HG03060 (cell line): ENCODE data around the gene CARF.
"Not testable (repeated sequence)": the region's sequence is repeated elsewhere in the genome, so short reads cannot be mapped to it uniquely, and the experiment has no call there.

Experiments
- ATAC-seq: cut with Tn5 transposase; IDR thresholded peaks from one replicate; pipeline ENCODE4 v1.9.1; 2021; ENCODE audit warnings: low read depth, moderate number of reproducible peaks; ENCODE audit not compliant: unreplicated experiment

CARF gene

DNA sequence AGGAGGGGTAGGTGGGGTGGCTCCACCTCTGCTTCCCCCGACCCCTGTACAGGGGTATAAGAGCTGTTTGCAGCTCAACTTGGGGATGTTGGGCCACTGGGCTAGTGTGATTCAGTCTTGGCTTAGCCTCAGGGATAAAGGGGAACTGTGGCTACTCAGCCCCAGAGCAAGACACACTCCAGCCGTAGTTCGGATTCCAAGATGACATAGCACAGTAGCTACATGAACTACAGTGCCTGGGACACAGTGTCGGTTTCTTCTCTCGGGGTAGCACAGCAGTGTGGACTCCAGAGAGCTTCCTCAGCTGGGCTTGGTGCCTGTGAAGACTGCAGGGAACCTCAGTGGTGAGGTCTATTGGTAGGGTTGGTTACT is 21.1 kb downstream of the CARF start:
- no peak for ATAC-seq

DNA sequence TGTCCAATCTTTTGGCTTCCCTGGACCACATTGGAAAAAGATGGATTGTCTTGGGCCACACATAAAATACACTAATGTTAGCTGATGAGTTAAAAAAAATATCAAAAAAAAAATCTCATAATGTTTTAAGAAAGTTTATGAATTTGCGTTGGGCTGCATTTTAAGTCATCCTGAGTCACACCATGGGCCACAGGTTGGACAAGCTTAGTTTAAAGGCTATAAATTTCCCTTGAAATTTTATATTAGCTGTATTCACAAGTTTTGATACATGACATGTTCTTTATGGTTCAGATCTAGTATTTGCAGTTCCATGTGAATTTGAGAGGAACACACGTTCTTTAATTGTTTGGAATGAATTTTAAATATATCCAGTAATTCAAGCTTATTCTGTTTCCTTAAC is 21.9 kb downstream of the CARF start:
- ATAC-seq = no peak

GRCh38 chr2:202934456-202934855 is 22.4 kb downstream of the CARF start:
- ATAC-seq = no peak

GRCh38 chr2:202938960-202939359 is 26.9 kb downstream of the CARF start:
- ATAC-seq = no peak

- ATAC-seq = no peak
These were observed 29.7 kb downstream of the CARF start for GRCh38 chr2:202941771-202942170.

DNA sequence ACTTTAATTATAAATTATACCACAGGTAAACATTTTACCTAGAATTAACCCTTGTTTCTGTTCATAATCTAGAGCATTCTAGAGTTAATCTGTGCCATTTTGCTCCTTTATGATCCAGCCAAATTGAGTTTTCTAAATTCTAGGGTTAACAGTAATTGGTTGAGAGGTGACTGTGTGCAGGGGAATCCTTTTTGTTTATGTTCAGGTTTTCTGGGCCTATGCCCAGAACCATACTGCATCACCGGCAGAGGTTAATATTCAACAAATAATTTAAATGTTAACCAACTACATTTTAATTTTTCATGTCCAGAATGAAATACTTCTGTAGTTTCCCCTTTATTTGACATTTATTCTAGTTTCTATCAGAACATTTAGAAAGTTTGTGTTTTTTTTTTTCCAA is 32.3 kb downstream of the CARF start:
- ATAC-seq = no peak

GRCh38 chr2:202944816-202945215 is 32.7 kb downstream of the CARF start:
- ATAC-seq = no peak

DNA sequence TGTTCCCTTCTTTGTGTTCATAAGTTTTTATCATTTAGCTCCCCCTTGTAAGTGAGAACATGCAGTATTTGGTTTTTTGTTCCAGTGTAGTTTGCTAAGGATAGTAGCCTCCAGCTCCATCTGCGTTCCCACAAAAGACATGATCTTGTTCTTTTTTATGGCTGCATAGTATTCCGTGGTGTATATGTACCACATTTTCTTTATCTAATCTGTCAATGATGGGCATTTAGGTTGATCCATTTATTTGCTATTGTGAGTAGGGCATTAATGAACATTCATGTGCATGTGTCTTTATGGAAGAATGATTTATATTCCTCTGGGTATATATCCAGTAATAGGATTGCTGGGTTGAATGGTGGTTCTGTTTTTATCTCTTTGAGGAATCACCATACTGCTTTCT is 33.4 kb downstream of the CARF start:
- ATAC-seq = no peak

- not testable (repeated sequence) for ATAC-seq
These were observed 37.3 kb downstream of the CARF start for GRCh38 chr2:202949333-202949732.

DNA sequence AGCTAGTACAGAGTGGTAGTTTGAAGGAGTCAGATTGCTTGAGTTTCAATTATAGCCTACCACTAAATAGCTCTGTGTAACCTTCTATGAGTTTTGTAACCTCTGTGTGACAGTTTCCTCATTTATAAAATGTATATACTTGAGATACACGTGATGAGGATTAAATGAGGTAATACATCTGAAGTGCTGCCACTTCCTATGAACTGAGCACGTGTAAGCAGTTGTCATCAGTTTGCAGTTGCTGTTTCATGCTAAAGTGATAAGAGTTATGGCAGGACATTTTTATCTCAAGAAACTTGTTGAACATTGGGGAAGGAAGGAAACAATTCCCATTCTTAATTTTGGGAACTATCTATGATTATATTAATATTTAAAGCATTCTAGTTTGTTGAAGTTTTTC is 38.5 kb downstream of the CARF start:
- ATAC-seq = no peak

DNA sequence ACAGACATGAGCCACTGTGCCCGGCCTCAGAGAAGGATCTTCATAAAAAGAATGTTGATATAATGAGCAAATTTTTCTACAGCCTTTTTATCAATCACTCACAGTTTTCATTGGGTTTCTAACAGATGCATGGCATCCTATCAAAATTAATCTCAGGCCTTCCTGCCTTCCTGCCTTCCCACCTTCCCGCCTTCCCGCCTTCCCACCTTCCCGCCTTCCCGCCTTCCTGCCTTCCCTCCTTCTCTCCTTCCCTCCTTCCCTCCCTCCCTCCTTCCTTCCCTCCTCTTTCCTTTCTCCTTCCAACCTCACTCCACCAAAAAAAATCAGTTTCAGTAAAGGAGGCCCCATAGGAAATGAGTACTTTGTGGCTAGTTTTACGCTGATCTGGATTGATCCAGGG is 48.4 kb downstream of the CARF start:
- ATAC-seq = no peak

DNA sequence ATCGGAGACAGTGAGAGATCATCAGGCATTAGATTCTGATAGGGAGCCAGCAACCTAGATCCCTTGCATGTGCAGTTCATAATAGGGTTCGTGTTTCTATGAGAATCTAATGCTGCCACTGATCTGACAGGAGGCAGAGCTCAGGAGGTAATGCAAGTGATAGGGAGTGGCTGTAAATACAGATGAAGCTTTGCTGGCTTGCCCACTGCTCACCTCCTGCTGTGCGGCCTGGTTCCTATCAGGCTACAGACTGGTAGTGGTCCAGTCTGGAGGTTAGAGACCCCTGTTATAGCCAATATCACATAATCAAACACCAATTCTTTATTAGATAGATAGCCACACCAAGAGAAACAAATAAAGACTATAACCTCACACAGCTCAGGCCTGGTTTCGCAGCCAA is 51.6 kb downstream of the CARF start:
- ATAC-seq = no peak

GRCh38 chr2:202965810-202966460 is 53.9 kb downstream of the CARF start:
- ATAC-seq = no peak

- not testable (repeated sequence) for ATAC-seq
These were observed 57.3 kb downstream of the CARF start for GRCh38 chr2:202969404-202969803.

- ATAC-seq = no peak
These were observed 64.7 kb downstream of the CARF start for GRCh38 chr2:202976809-202977208.

GRCh38 chr2:202982779-202983491 is 70.9 kb downstream of the CARF start:
- ATAC-seq = no peak

DNA sequence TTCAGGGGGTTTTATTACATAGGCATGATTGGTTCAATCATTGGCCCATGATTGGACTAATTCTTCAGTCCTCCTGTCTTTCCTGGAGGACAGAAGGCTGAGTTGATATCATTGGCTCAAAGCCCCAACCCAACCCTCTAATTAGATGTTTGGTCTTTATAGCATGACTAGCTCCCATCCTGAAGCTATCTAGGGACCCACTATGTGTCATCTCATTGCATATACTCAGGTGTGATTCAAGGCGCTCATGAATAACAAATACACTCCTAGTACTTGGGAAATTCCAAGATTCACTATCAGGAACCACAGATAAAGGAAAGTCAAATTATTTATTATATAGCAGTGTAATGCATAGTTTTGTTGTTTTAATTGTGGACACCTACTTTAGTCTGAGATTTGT is 77.7 kb downstream of the CARF start:
- no peak for ATAC-seq

GRCh38 chr2:202990501-202990900 is 78.4 kb downstream of the CARF start:
- no peak for ATAC-seq

DNA sequence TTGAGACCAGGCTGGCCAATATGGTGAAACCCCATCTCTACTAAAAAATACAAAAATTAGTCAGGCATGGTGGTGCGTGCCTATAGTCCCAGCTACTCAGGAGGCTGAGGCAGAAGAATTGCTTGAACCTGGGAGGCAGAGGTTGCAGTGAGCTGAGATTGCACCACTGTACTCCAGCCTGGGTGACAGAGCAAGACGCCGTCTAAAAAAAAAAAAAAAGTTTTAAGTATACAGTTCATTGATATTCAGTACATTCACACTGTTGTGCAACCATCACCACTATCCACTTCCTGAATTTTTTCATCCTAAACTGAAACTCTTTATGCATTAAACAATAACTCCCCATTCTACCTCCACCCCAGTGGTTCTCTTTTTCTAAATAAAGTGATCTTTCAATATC is 85.0 kb downstream of the CARF start:
- ATAC-seq = not testable (repeated sequence)

- no peak for ATAC-seq
These were observed 90.2 kb downstream of the CARF start for GRCh38 chr2:203002054-203002821.

DNA sequence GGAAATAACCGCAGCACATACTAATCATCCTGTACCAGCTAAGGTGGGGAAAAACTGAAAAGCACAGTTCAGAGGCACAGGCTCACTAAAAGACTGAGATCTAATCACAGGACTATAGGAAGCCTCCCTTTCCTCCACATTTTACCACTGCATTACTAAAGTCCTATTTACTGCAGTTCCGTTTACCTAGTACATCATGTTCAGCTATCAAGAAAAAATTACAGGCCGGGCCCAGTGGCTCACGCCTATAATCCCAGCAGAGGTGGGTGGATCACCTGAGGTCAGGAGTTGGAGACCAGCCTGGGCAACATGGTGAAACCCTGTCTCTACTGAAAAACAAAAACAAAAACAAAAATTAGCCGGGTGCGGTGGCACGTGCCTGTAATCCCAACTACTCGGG is 91.6 kb downstream of the CARF start:
- no peak for ATAC-seq
